NB4 (cell line): ENCODE measurements around the gene LIX1.

ENCODE experiments used
- CTCF ChIP-seq: IDR thresholded peaks from one replicate; pipeline ENCODE4 v1.5.1; 2012; ENCODE audit warnings: low read depth, low read length
- MYC ChIP-seq: IDR thresholded peaks from 2 replicates; pipeline ENCODE4 v1.6.1; 2011; ENCODE audit warnings: low read depth, low read length
- POLR2A ChIP-seq: IDR thresholded peaks from 2 replicates; pipeline ENCODE4 v1.6.1; 2011; ENCODE audit warnings: mild to moderate bottlenecking; ENCODE audit not compliant: insufficient read length; ENCODE audit errors: extremely low read depth

- TF ChIP-seq CTCF (no peak), MYC (no peak), POLR2A (no peak)
Observed at GRCh38 chr5:97067296-97067850, 75.0 kb downstream of the LIX1 start.
